ENCODE measurements around the gene MYO7B.
A peak's percentile ranks its signal among the peaks of the same experiment; 100 is the strongest.
"Not testable (repeated sequence)": the region's sequence is repeated elsewhere in the genome, so short reads cannot be mapped to it uniquely, and the experiment has no call there.

Gene MYO7B

GRCh38 chr2:127551221-127551930, 15.9 kb downstream of the MYO7B start:
- DNase-seq (ENCODE audit: low read depth, low spot score) = no peak

- DNase-seq (ENCODE audit: low read depth, low spot score) = no peak
Measured at GRCh38 chr2:127552336-127552735, 16.9 kb downstream of the MYO7B start.

GRCh38 chr2:127552846-127553245, 17.4 kb downstream of the MYO7B start:
- no peak for DNase-seq (ENCODE audit: low read depth, low spot score)

- no peak for DNase-seq (ENCODE audit: low read depth, low spot score)
Measured at GRCh38 chr2:127558911-127559310, 23.4 kb downstream of the MYO7B start.

DNA sequence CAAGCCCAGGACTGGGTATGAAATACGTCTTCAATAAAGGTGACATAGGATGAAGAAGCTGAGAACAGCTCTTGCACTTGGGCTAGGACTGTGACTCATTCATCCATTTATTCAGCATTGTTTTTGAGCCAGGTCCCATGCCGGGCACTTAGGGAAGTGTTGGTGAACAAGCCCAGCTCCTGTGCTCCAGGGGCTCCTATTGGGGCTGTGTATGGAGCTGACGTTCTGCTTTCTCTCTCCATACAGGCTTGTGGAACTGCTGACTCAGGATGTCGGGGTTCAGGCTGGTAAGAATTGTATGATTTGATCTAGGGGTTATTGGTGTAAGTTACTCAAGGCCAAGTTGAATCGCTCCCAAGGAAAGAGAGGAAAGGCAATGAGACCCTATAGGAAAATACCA, 24.0 kb downstream of the MYO7B start:
- DNase-seq (ENCODE audit: low read depth, low spot score) = no peak

DNA sequence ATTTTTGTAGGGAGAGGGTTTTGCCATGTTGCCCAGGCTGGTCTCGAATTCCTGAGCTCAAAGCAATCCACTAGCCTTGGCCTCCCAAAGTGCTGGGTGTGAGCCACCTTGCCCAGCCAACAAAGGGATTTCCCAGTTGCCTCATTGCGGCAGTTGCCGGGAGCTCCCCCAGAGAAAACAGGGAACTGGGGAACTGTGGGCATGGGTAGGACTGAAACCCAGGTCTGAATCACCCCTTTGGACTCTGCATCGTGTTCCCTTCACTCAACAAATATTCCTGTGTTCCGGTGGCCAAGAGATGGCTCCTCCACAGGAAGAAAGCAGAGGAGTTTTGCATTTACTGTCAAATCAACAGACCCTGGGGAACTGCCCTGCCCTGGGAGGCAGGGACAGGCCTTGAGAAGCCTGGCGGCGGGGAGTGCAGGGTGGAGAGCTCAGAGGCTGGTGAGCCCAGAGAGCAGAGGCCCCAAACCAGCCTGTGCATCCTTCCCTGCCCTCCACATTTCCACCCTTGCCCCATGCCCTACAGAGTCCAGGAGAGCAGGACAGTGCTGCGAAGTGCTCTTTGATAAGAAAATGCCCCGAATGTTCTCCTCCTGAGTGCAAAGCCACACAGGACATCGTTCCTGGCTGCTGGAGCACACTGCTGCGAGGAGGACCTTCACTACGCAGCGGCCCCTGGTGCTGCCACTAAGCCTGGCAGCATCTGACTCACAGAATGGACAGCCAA, 24.9 kb downstream of the MYO7B start:
- no peak for DNase-seq (ENCODE audit: low read depth, low spot score)

DNA sequence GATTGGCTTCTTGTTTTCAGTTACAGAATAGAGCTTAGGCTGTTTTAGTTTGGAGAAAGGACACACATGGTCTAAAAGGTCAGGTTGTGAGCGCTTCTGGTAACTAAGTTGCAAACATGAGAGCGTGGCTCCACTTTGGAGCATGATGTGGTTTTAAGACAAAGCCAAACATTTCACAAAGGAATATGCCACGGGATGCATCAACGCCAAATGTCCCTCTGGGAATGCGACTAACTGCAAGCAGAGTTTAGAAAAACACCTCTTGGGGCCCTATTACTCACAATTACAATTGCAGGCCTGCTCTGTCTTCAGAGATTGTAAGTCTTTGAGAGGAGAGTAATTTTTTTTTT, 25.4 kb downstream of the MYO7B start:
- DNase-seq (ENCODE audit: low read depth, low spot score) = peak; percentile 32

DNA sequence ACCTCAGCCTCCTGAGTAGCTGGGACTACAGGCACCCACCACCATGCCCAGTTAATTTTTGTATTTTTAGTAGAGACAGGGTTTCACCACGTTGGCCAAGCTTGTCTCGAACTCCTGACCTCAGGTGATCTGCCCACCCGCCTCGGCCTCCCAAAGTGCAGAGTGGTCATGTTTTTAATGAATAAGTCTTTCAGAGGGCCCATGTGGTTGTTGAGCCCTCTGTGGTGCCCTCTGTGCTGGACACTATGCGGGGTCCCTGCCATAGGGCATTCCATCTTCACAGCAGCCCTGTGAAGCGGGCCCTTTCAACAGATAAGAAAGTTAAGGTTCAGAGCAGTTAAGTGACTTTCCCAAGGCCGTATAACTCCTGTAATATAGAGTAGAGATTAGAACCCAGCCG, 25.9 kb downstream of the MYO7B start:
- no peak for DNase-seq (ENCODE audit: low read depth, low spot score)

GRCh38 chr2:127562936-127563335, 27.5 kb downstream of the MYO7B start:
- DNase-seq (ENCODE audit: low read depth, low spot score) = no peak

- DNase-seq (ENCODE audit: low read depth, low spot score) = no peak
Measured at GRCh38 chr2:127563458-127564428, 28.3 kb downstream of the MYO7B start.

- no peak for DNase-seq (ENCODE audit: low read depth, low spot score)
Measured at GRCh38 chr2:127564429-127565260, 29.2 kb downstream of the MYO7B start.

DNA sequence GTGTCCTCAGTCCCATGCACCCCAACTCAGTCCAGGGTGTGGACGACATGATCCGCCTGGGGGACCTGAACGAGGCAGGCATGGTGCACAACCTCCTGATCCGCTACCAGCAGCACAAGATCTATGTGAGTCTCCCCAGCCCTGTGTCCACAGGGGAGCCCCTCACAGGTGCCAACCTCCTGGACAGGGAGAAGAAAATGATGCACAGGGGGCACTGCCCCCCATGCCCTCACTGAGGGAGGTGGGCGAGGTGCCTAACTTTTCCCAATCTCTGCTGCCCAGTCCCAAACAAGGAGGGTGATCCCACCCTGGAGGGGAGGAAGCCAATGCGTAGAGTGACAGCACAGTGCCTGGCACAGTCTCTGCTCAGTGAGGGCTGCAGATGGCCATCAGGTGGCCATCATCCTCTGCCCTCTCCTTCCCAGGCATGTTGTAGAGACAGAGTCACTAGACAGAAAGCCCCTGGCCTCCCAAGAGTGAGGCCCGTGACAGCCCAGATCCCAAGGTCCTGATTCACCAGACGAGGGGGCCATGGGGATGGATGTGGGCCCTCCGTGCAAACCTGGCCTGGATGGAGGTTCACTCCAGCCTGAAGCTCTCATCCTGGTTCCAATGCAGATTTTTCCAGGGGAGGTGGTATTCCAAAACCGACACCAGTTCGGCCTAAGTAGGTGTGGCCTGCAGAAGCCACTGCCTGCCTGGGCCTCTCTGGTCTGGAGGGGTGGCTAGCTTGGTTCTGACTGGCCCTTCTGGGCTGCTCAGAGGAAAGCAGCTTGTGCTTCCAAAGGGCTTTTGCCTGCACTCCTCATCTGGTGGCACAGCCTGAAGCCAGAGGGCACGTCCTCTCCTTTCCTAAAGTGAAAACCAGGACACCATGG, 30.0 kb downstream of the MYO7B start:
- no peak for DNase-seq (ENCODE audit: low read depth, low spot score)

DNA sequence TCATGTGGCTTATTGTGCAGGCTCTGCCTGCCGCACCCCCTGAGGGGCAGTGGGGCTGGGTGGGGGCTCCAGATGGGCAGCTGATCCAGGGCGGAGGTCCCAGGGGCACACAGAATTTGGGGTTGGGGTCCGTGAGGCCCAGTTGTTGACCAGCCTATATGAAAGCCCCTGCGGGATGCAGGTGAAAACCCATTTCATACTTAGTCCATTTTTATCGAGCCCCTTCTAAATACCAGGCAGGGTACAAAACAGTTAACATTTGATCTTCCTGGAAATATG, 30.6 kb downstream of the MYO7B start:
- DNase-seq (ENCODE audit: low read depth, low spot score) = no peak

- DNase-seq (ENCODE audit: low read depth, low spot score) = no peak
Measured at GRCh38 chr2:127566576-127566975, 31.1 kb downstream of the MYO7B start.

GRCh38 chr2:127567351-127567854, 31.9 kb downstream of the MYO7B start:
- no peak for DNase-seq (ENCODE audit: low read depth, low spot score)

- no peak for DNase-seq (ENCODE audit: low read depth, low spot score)
Measured at GRCh38 chr2:127568128-127568527, 32.6 kb downstream of the MYO7B start.

- no peak for DNase-seq (ENCODE audit: low read depth, low spot score)
Measured at GRCh38 chr2:127569666-127570065, 34.2 kb downstream of the MYO7B start.

GRCh38 chr2:127570282-127571250, 35.1 kb downstream of the MYO7B start:
- no peak for DNase-seq (ENCODE audit: low read depth, low spot score)

DNA sequence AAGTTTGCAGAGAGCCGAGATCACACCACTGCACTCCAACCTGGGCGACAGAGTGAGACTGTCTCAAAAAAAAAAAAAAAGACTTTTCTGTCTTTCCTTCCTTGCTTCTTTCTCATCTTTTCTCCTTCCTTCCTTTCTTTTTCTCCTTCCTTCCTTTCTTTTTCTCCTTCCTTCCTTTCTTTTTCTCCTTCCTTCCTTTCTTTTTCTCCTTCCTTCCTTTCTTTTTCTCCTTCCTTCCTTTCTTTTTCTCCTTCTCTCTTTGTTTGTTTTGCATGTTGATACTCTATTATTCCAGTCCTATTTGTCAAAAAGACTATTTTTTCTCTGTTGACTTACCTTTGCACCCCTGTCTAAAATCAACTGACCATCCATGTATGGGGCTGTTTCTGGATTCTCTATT, 36.9 kb downstream of the MYO7B start:
- not testable (repeated sequence) for DNase-seq (ENCODE audit: low read depth, low spot score)

Measured in brain pericyte (primary cell).